ENCODE data around the gene EMP1.
A peak's percentile ranks its signal among the peaks of the same experiment; 100 is the strongest.

EMP1 gene

DNA sequence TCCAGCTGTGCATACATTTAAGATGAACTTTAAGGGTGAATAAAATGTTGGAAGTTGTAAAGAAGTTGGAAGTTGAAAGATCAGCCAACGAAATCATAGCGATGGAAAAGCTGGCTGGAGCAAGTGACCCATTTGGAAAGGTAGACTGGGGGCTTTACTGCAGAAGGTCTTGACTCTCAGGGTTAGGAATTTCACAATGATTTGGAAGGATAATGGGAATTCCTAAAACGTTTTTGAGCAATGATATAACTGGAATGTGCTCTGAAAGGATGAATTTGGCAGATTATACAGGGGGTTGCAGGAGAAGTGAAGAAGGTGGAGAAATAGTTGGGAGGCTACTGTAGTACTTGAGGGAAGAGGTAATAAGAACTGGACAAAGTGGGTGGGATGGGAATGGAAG, 27.4 kb downstream of the EMP1 start:
- no peak for DNase-seq

DNA sequence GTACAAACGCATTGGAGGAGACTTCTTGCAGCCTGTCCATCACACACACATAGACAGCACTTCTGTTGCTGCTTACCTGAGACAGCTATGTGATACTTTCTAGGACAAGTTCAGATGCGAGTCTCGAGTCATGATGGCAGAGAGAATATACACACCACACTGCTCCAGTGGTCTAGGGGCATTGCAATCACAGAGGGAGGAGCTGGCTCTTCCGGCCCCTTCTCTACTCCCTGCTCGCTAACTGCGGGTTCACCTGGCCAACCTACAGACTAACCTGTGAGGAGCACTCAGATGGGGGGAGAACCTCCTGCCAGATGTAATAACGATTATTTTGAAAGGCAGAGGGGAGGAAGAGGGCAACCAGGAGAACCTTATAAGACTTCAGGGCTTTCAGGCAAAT, 30.7 kb downstream of the EMP1 start:
- no peak for DNase-seq

DNA sequence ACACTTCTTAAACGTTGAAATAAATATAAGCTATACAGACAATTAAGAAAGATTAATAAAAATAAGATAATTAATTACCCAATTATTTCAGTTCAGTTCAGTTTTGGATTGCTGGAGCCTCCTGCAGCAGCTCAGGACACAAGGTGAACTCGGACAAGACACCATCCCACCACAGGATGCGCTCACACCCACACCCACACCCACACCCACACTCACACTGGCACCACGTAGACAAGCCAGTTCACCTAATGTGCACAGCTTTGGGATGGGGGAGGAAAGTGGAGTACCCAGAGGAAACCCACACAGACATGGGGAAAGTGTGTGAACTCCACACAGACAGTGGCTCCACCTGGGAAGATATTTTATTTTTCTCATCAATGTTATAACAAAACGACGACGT, 32.1 kb downstream of the EMP1 start:
- DNase-seq: no peak

DNA sequence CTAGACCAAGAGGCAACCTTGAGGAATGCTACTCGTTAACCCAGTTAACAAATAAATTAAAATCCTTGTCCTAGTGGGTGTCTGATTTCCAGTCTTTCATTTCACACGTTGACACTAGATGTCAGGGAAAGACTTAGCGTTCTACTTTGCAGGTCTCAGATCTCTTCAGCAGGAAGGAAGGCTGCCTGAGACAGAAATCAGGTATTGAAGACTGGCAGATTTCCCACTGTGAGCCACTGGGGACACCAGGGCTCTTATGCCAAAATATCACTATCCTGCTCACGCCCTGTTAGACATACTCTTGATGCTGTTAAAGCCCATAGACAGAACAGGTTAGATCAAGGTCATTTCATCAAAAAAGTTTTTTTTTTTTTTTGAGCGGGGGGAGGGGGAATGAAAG, 33.0 kb downstream of the EMP1 start:
- DNase-seq: no peak

DNA sequence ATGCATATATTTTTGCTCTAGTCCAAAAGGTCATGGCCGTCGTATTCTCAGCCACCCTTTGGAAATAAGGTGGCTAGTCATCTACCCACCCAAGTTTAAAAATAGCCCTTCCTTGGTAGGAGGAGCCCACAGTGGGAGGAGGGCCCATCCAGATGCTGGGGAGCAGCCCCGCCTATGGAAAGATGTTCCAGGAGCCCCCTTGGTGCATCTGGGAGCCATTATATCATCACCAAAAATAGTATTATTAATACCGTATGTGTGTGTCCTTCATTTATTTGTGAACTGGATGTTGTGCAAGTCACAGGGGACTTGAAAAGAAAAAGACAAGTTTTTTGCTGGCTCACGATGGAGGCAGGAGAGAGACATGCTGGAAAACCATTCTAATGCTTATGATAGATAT, 34.0 kb downstream of the EMP1 start:
- no peak for DNase-seq

DNA sequence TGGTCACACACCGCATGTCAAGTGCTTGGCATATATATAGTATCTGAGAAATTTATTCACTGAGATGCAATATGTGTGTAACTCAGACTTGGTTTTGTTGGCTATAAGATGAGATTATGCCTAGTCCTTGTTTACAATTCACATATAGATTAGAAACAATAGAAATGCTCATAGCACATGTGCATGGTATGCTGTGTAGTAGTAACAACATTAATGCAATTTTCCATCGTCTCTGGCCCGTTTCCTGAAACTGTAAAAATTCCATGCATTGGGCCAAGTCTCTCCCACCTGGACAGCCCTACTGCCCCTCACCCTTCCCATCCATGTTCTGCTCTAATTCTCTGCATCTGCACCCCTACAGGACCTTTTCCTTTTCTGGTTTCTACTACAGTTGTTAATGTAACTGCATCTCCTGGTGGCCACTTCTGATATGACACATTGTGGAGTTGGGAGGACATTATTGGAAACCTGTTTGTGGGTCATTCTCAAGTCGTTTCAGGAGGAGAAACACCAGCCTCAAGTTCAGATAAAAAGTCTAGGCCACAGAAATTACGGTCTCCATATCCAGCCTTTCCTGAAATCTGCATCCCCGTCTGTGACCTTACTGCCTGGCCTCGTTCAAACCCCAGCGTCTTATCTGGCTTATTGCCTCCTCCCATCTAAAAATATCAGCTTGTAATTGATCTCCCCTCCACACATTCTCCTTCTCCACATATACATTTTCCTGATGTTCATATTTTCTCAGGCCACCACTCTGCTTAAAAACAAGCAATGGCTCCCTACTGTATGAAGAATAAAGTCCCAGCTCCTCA, 37.5 kb downstream of the EMP1 start:
- no peak for DNase-seq

DNA sequence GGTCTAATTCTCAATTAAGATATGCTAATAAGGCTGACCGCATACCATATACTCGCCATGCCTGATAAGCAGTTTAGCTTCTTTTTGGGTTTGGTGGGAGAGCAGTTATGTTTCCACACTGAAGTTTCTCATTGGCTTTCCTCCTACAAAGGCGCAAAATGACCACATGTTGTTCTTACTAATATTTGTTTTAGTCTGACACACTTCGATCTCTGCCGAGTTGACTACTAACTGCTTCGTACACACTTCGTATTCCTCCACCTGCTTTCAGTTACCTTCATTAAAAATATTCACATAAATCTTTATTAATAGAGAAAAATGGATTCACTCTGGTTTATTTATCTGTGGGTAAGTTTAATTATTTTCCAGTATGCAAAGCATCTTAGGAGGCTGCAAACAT, 41.7 kb downstream of the EMP1 start:
- DNase-seq: no peak

DNA sequence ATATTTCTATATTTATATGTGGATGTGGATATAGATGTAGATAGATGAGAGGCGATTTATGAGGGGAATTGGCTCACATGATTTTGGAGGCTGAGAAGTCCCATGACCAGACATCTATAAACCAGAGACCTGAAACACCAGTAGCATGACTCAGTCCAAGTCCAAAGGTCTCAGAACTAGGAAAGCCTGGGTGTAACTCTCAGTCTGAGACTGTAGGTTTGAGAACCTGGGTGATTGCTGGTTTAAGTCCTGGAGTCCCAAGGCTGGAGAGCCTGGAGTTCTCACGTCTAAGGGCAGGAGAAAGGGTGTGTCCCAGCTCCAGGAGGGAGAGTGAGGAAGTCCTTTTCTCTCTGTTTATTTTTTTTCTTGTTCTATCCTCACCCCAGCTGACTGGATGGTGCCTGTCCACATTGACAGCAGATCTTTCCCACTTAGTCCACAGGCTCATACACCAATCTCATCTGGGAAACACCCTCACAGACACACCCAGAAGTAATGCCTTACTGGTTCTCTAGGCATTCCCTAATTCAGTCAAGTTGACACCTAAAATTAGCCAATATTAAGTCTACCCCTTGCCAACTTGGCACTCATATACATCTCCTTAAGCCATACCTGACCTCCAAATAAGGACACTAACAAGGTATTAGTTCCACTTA, 45.4 kb downstream of the EMP1 start:
- no peak for DNase-seq

DNA sequence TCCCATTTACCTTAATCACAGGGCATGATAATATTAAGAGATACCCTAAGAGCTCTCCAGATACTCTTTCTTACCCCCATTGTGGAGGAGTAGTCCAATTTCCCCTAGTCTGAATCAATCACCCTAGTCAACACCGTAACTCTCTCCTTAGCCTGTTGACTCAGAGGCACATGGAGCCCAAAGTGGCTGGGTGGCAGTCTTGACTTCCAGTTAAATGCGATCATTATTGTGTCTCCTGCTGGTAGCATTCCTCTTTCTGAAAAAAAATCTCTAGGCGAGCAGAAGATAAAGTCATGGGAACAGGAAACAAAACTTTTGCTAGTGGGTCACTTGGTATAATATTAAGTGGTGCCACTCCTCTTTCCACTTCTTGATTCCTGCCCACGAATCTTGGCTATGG, 46.4 kb downstream of the EMP1 start:
- DNase-seq: no peak

DNA sequence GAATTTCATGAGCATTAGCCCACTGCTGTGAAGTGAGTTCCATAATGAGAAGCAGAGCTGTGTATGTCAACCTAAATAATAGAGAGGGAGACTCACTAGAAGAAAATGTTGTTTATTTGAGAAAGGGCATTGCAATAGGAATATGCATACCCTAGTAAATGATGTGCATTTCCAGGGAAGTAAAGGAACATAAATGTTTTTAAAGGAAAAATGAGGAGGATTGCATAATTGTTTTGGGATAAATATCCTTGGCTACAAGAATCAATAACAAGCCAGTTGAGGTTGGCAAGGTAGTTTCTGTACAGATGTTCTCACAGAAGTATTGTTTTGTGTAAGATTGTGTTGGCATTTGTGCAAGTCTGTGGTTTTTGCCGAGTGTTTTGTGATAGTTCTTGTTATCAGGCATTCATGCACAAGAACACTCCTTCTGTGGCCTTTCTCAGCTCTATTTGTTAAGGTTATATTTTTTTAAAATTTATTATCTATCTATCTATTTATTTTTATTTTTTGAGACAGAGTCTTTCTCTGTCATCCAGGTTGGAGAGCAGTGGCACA, 47.1 kb downstream of the EMP1 start:
- no peak for DNase-seq

DNA sequence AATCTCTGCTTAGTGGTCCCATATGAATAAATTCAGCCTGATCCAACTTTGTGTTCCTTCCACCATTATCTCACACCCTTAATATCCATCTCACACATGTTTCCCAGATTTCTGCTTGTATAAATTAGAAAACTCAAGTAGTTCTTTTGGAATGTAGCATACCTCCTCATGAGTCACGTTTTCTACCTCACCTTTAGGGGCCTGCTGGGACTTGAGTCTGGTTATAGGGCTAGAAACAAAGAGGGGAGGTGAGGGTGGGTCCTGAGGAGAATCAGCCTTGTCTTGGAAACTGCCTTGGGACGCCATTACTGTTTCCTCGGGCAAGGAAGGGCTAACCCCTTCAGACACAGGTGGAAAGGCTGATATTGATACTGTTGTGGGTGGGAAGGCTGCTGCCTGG, 51.1 kb downstream of the EMP1 start:
- no peak for DNase-seq

DNA sequence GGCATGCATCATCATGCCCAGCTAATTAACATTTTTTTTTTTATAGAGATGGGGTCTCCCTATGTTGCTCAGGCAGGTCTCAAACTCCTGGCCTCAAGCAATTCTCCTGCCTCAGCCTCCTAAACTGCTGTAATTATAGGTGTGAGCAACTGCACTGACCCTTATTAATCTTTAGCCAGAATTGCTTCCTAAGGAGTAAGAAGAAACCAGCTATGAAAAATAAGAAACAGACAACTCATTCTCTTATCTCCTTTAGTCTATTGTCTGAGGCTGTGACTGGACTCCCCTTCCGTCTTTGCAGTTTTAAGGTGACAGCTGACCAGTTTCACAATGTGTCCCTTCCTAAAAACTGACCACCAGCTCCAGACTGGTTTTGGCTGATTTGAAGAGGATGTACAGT, 52.4 kb downstream of the EMP1 start:
- DNase-seq: no peak

DNA sequence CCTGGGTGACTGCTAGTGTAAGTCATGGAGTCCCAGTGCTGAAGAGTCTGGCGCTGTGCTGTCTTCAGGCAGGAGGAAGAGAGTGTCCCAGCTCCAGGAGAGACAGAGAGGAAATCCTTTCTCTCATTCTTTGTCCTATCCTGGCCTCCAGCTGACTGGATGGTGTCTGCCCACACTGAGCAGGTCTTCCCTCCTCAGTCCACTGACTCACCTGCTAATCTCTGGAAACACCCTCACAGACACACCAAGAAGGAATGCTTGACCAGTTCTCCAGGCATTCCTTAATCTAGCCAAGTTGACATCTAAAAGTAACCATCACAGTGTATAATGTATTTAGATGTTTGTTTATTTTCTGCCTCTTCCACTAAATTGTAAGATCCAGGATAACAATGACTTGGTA, 53.9 kb downstream of the EMP1 start:
- no peak for DNase-seq

DNA sequence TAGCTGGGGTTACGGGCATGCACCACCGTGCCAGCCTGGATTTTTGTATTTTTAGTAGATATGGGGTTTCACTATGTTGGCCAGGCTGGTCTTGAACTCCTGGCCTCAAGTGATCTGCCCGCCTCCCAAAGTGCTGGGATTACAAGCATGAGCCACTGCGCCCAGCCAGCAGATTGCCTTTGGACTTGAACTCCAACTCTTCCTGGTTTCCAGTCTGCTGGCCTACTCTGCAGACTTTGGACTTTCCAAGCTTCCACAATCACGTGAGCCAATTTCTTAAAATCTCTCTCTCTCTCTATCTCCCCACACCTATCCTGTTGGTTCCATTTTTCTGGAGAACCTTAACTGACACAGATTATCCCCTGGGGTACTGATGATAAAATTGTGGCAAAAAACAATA, 55.0 kb downstream of the EMP1 start:
- no peak for DNase-seq

DNA sequence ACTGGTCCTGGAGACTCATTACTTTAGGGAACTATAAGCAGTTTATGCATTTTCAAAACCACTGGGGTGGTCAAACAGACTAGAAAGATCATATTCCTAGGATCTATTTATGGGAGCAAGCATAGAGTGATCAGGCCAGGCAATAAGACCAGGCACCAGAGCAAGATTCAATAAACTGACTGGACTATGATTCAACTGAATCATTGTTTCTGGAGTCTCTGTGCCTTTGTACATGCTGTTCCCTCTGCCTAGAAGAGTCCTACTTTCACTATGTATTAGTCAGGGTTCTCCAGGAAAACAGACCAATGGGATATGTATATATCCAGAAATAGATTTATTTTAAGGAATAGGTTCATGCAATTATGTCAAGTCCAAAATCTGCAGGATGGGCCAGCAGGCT, 55.5 kb downstream of the EMP1 start:
- no peak for DNase-seq

DNA sequence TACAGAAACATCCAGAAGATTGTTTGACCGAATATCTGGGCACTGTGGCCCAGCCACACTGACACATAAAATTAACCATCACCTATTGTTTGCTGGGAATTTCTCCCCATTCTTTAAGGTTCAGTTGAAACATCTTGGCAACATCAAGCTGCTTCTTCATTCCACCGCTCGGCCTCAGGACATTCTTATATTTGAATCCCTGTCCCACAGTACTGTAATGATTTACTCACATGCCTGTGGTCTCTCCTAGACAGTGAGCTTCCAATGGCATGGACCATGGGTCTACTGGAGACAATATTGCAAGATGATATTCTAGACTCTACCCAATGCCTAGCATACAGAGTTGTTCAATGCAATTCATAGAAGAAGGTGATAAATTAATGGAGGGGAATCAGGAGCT, 56.1 kb downstream of the EMP1 start:
- DNase-seq: no peak

DNA sequence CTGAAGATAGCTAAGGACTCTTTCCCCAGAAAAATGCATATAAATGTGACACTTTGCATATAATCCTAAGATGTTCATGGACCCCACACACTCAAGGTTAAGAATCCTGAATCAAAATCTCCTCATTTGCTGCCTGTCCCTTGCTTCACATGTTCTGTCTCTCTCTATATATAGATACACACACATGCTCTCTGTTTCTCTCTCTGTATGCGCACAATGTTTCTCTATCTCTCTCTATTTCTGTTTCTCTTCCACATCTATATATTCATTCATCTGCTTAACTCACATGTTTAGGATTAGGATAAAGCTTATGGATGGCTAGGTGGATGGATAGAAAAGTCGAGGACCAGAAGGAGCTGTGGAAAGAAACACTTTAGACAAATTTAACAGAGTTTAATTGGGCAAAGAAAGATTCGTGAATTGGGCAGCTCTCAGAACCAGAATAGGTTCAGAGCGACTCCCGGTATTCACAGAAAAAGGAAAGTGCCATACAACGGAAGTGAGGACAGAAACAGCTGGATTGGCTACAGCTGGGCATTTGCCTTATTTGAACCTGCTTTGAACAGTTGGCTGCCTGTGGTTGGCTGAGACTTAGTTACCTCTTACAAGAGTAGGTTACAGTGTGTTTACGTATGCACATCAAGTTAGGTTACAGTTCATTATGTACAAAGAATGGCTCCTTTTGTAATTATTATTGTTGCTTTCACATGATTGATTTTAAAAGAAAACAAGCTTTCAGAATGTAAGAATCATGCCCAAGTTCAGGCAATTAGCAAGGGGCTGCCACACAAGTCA, 57.6 kb downstream of the EMP1 start:
- DNase-seq: peak in 1 of 14 donors; percentile 2

DNA sequence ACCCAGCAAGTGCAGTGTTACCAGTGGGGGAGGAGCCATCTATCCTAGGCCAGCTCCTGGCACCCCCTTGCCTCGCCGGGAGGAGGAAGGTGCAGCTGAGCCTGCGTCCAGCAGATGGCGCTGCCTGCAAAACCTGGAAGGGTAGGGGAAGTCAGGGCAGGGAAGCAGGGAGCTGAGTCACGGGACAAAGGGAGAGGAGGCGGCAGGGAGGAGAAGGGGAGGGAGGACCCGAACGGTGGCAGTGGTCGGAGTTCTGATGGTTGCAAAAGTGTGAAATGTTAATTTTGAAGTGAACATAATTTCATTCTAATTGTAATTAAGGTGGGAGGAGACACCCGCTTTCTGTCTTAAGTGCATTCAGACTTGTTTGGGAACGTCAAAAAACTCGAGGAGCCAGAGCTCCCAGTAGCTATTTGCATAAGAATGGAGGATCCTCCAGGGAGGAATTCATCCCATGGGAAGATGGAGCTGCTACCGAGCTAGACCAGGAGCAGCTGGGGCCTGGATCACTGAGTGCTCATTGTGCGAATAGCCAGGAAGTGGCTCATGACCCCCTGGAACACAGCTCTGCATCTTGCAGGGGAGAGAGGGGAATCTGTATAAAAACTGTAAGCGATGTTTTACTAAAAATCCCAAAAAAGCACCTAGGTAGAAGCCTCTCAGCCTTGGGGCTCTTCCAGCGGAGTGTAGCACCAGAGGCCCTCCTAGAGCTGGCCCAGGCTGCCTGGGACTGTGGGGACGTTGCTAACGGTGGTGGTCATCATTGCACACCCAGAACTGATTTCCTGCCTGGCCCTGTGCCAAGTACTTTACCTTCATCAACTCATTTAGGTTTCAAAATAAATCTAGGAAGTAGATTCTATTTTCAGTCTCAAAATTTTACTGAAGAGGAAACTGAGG, 59.5 kb downstream of the EMP1 start:
- DNase-seq: peak; percentile 38 to 95 (median 90)

DNA sequence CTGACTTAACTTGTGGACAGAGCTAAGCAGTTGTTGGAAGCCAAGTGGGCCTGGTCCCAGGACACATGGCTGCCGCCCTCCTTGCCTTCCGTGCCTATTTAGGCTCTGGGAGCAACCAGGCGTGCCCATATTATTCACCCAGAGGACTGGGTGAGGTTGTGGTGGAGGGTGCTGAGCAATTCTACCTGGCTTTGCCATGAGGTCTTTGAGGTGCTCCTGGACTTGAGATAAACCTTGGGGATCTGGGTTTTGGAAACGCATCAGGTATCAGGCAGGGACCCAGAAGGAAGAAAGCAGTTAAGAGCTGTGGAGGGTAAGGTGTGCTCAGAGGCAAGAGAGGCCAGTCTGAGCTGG, 60.1 kb downstream of the EMP1 start:
- no peak for DNase-seq

DNA sequence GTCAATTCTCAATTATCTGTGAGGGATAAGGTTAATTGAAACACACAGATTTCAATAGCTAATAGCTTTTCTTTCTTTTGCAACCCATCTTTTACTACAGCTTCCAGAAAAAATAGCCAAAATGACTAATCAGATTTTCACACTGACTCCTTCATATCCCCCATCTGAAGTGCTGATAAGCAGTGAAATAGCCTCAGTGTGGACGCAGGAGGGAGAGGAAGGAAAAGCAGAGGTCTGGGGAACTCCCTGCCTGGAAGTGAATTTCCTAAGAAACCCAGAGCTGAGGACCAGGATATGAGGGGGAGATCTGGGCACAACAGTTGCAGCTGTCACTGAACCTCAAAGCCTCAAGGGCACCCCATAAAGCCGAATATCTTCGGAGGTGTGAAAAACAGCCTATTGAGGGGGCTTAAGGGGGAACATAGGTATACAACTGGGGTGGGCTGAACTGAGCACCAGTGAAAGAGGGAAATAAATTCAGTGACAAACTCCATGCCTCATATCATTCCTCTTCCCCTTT, 60.9 kb downstream of the EMP1 start:
- no peak for DNase-seq

DNA sequence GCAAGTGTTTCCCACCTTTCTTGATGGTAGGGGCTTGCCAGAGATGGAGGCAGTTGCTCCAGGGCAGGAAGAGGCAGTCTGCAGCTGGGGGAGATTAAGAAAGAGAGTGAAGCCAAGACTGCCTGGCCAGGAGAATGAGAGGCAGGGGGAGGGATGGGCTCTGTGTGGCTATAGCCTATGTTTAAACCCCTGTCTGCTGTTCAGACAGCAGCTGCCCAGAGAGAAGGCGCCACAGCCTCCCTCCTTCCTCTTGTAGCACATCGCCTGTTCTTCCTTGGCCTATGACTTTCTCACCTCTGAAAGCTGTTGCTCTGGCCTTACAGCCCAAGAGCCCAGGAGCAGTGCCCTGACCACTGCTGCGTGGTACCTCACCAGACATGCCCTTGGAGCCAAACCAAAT, 61.7 kb downstream of the EMP1 start:
- DNase-seq: no peak

DNA sequence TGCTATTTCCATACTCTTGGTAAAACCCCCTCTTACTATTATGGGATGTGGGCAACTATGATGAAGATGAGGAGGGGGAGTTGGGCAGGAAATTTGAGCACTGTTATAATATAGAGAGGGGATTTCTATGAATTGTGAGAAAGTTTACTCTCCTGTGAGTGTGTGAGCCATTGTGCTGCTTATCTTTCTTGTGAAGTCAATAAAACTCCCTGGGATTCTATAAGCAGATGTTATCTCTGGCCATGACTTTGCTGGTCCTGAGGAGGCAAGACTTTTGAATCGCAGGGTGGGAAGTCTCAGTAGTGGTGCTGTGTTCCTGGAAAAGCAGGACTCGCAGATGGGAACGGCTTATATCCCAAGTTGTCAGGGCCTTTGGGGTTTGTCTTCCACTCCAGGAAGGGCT, 62.2 kb downstream of the EMP1 start:
- no peak for DNase-seq

All from C1 segment of cervical spinal cord (tissue), 14 donors.